Measurements from ENCODE around the gene HOXC11.

HOXC11 gene

DNA sequence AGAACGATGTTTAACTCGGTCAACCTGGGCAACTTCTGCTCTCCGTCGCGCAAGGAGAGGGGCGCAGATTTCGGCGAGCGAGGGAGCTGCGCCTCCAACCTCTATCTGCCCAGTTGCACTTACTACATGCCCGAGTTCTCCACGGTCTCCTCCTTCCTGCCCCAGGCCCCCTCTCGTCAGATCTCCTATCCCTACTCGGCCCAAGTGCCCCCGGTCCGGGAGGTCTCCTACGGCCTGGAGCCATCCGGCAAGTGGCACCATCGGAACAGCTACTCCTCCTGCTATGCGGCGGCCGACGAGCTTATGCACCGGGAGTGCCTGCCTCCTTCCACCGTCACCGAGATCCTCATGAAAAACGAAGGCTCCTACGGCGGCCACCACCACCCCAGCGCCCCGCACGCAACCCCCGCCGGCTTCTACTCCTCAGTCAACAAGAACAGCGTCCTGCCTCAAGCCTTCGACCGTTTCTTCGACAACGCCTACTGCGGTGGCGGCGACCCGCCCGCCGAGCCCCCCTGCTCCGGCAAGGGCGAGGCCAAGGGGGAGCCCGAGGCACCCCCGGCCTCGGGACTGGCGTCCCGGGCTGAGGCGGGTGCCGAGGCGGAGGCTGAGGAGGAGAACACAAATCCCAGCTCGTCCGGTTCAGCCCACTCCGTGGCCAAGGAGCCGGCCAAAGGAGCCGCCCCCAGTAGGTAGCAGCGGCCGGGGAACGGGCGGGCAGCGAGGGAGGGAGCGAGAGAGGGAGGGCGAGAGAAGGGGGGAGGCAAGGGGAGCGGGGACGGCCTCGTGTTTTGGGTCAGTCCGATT is 513 bp downstream of the HOXC11 start:
- no peak for DNase-seq (ENCODE audit: low read depth in 2 of 2)

DNA sequence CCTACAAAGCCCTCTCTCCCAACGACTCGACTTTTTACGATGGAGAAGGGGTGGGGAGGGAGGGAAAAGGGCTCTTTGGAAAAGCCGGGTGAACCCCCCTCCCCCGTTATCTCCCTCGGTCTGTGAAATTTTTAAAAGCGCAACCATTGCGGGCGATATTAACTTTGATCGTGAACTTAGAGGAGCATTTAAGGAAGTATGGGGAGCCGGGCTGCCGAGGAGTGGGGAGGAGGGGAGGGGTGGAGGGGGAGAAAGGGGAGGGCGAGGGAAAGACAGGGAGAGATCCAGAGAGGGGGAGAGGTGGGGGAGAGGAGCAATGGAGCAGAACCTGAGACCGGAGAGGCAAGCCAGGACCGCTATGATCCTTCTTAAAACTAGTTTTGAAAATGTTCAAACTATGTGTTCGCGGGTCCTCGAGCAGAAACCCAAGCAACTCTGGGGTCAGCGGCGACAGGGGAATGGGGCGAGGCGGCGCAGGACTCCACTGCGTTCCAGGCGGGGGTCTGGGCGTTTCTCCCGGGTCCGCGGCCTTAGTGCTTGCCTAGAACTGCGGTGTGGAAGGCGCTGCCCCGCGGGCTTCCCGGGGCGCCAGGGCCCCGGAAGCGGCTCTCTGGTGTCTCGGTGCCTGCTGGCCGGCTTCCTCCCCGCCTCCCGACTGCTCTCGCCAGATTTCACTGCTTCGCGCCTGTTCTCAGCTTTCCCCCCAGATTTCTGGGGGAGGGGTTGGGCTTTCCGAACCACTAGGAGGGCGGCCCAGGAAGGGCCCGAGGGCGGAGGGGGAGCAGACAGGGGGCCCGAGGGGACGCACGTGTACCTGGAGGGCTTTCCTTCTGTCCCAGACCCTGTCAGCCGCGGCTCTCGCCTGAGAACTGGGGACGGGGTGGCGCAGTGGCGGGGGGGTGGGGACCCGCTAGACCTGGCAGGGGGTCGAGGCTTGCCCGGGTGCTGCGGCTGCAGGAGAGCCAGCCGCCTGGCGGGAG is 1.4 kb downstream of the HOXC11 start, which contains the start of gene HOTAIR:
Gene HOTAIR (minus strand): TSS at position 871 of the 980 bp plus-strand sequence.
- no peak for DNase-seq (ENCODE audit: low read depth in 2 of 2)

DNA sequence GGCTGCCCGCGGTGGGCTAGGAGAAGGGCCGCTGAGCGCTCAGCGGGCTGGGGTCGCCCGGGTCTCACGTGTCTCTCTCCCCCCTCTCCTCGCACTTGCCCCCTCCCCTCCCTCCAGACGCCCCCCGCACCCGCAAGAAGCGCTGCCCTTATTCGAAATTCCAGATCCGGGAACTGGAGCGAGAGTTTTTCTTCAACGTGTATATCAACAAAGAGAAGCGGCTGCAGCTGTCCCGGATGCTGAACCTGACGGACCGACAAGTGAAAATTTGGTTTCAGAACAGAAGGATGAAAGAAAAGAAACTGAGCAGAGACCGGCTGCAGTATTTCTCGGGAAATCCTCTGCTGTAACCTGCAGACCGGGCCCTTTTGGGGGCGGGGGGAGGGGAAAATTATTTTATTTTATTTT is 2.1 kb downstream of the HOXC11 start:
- no peak for DNase-seq (ENCODE audit: low read depth in 2 of 2)

GRCh38 chr12:53975479-53976152 is 2.7 kb downstream of the HOXC11 start:
- DNase-seq (ENCODE audit: low read depth in 2 of 2), result no peak

GRCh38 chr12:53976172-53976822 is 3.4 kb downstream of the HOXC11 start:
- no peak for DNase-seq (ENCODE audit: low read depth in 2 of 2)

DNA sequence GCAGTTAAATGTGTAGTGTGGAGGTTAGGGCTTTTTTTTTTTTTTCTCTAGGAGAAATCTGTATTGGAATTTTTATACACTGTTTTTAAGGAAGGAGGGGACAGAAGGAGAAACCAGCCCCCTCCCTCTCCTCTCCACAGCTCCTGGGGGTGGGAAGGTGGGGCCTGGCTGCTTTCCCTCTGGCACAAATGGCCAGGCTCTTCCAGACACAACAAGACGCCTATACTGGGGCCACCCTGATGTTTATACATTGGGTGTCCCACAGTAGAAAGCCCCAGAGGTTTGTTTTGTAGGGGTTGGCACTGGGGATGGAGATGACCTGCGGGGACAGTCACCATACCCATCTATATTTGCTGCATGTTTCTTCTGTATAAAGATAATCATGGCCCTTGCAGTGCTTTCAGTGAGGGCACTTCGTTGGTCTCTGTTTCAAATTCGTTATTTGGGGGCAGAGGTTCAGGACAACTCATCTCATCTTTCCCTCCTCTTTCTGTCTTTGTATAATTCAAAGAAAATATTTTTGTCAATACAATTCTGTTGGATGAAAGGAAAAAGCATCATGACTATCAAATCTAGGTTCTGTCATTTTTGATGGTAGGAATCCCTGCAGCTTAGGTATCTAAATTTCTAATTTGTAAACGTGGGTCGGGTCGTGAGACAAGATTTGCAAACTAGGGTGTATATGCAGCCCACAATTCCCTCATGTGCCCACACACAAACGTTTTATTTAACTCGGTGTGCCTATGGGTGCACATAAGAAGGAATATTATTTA is 4.1 kb downstream of the HOXC11 start:
- DNase-seq (ENCODE audit: low read depth in 2 of 2), result no peak

DNA sequence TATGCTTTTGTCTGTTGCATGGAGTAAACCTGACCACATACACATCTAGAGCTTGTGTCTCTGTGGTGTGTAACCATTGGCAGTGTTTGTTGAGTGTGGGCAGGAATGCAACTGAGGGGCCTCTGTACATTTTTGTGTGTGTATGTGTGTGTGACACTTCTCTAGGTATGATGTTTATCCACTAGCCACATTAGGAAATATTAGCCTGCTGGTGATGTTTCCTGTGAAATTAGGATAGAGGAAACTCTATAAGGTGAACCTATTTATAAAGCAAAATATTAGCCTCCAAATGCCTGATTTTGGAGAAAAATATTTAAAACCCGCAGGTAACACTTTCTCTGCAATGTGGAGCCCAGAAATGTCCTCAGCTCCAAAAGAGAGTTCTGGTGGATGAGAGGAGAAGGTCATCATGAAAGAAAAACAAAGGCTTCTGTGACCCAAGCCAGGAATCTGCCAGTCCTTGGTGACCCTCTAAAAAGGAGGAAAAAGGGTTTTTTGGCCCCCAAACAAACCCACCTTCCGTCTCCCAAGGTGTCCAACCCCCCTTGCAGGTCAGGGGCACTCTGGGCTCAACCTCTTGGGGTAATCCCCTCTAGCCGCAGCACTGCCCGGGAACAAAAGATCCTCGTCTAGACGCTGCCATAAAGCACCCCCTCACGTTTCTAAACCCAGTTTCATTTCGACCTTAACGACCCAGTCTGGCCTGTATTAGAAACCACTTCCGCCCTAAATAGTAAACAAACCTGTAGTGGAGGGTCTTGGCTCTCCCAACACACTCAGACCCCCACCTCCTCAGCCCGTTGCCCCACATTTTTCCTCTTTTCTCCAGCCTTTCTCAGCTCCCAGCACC is 4.9 kb downstream of the HOXC11 start:
- no peak for DNase-seq (ENCODE audit: low read depth in 2 of 2)

- DNase-seq (ENCODE audit: low read depth in 2 of 2), result no peak
Measured at GRCh38 chr12:53978477-53979356, 5.8 kb downstream of the HOXC11 start.

DNA sequence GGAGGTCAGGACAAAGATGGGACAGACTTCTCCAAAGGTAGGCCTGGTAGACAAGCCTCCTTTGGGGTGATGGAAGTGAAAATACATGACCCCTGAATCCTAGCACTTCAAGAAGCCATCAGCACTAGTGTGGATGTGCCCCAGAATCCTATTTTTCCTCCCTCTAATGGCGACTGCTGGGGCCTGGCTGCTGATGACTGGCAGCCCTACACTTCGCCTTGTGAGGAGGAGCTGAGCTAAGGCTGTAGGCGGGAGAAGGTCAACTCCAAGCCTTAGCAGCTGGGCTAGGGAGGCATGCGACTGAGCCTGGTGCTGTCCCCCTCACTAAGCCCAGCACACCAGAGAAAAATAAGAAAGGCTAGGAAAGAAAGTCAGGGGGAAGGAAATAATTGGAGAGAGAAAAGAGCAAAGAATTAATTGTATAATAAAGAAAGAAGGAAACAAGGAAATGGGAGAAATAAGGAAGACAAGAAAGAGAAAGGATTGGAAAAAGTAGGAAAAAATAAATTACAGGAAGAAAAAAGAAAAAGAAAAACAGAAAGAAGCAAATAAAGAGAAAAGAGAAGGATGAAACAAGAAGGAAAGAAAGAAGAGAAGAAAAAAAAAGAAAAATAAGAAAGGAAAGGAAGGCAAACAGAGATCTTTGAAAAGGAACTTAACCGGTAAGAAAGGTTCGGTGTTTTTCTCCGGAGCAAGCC is 7.3 kb downstream of the HOXC11 start:
- no peak for DNase-seq (ENCODE audit: low read depth in 2 of 2)

DNA sequence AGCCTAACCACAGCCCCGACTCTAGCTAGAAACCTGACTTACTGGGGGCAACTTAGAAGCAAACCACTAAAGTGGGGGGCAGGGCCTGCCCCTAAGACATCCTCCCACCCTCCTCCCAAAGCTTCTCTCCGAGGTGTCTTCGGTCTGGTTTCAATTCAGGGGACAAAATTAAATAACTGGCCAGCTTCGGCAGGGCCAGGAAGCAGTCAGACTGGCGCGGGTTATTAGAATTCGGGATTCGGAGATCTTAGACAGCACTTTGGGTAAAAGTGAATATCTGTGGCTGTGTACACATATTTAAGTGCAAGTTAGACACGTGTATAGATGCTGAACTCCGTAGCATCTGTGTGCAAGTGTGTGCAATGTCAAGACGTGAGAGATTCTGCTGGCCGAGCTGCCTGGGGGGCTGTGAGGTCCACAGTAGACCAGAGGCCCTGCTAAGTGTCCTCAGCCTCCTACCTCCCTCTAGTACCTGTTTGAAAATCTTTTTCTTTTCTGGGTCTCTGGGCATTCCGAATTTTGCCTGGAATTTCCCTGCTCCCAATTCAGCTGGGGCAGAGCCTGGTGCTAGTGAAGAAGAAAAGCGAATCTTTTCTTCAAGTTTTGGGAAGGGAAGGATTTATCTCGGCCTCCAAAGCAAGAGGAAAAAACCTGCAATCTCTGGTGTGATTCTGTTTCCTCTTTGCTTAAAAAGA is 8.0 kb downstream of the HOXC11 start:
- DNase-seq (ENCODE audit: low read depth in 2 of 2), result no peak

- DNase-seq (ENCODE audit: low read depth in 2 of 2), result no peak
Measured at GRCh38 chr12:53981634-53982565, 9.0 kb downstream of the HOXC11 start.

DNA sequence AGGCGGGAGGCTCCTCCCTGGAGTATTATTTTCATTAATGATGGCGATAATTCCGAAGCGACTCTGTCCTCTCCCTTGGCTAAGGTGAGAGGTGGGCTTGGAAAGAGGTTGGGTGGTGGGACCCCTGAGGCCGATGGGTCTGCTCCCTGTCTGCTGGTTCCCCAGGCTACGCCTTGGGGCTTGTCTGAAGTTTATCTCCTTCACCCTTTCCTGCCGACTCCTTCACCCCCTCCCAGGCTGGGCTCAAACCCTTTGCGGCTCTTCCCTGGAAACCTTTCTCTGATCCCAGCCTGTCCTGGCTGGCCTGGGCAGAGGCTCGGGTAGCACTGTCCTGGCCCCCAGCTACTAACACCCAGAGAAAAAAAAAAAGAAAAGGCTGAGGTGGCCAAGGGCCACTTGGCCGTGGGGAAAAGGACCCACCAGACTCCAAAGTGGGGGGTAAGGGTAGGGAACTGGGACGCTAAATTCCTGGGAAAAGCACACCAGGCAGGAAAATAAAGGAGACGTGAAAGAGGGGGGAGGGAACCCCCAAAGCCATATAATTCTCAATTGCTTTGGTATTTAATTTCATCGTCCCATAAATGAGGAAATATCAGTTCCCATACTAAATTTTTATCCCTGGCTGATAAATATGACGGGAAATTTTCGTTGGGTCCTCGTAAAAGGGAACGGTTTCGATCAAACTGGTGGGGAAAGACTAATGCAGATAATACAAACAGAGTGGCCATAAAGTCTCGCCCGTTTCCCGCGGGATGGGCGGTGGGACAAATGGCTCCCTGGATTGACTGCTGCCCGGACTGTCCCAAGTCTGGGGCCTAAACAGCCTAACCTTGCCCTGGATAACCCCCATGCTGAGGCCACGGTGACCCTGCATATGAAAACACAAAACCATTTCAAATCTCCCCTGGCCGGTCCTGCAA is 10.0 kb downstream of the HOXC11 start:
- DNase-seq (ENCODE audit: low read depth in 2 of 2), result no peak

DNA sequence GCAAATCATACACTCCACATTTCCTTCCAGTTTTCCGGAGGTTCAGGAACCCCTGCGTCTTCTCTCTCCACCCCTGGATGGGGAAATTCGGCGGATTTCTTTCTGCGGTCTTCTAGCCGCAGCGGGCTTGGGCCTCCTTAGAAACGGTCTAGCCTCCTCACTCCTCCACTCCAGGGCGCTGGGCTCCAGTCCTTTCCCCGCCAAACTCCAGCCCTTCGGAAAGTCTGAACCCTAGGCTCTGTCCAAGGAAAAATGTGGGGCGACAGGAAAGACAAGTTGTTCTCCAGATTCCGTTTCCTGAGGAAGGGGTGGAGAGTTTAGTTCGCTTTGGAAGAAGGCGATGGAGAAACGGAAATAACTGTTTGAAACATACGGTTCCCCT is 10.6 kb downstream of the HOXC11 start:
- no peak for DNase-seq (ENCODE audit: low read depth in 2 of 2)

DNA sequence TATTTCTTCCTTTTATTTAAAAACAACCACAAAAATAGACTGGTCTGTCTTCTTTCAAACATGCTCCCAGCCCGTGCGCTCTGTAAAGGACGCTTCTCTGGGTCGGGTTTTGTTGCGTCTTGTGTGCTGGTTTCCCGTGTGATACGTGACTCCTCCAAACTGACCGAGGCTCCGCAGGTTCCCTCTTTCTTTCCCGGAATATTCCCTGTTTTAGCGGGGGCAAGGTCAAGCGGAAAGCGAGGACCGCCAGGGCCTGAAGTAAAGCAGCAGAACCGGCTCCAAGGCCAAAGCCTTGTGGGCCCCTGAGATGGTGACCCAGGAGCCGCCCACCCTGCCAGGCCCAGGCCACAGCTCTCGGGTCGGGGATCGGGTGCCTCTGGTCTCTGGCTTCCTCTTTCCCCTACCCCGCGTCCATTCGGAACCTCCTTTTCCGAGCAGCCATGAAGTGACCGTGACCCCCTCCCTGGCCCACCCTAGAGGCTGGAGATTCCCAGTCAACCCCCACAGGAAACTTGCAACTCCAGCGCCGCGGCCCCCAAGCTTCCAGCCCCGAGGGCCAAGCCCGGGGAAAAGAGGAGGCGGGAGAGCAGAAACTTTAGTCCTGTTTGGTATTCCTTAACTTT is 11.1 kb downstream of the HOXC11 start:
- DNase-seq (ENCODE audit: low read depth in 2 of 2), result no peak

All from stimulated activated CD8-positive, alpha-beta memory T cell treated with anti-CD3 and anti-CD28 coated beads, Interleukin-7, amount 100 ng/mL, for 4 hours (primary cell).